GM12865 (cell line): ENCODE measurements around the gene DIPK1B.

Experiments used
- DNase-seq: peaks from one replicate; pipeline ENCODE4 v3.0.0; 2010; ENCODE audit warnings: low read depth
- H3K4me3 ChIP-seq: 2 replicates; pipeline ENCODE4 v1.5.1; 2011; ENCODE audit warnings: mild to moderate bottlenecking, low read depth, low read length, control low read depth
- CTCF ChIP-seq: IDR thresholded peaks from 2 replicates; pipeline ENCODE4 v1.5.1; 2011; ENCODE audit warnings: low read length, control low read depth, low read depth, inconsistent platforms; ENCODE audit not compliant: insufficient read depth; ENCODE audit errors: missing control alignments

DIPK1B gene

GRCh38 chr9:136765041-136765440 is 52.7 kb downstream of the DIPK1B start:
- no peak for DNase-seq
- no peak overlapping the region for H3K4me3 ChIP-seq
- TF ChIP-seq CTCF: no peak

GRCh38 chr9:136765745-136766409 is 53.5 kb downstream of the DIPK1B start:
- peak overlapping the region; percentile 40 for H3K4me3 ChIP-seq
- DNase-seq: peak; percentile 85

GRCh38 chr9:136766410-136767120 is 54.2 kb downstream of the DIPK1B start:
- H3K4me3 ChIP-seq: 0 out of 2 replicates have a peak overlapping the region, but pooled peaks have one; percentile 40
- DNase-seq: peak; percentile 82

GRCh38 chr9:136769710-136770191 is 57.4 kb downstream of the DIPK1B start:
- no peak overlapping the region for H3K4me3 ChIP-seq

GRCh38 chr9:136771907-136772415 is 59.6 kb downstream of the DIPK1B start:
- DNase-seq: no peak
- TF ChIP-seq CTCF: no peak
- no peak overlapping the region for H3K4me3 ChIP-seq

More at GRCh38 chr9:136769710-136770191, 57.4 kb downstream of the DIPK1B start:
- peak; percentile 44 for DNase-seq
- peak; percentile 63 for TF ChIP-seq CTCF

GRCh38 chr9:136773386-136774044 is 61.1 kb downstream of the DIPK1B start:
- H3K4me3 ChIP-seq: no peak overlapping the region
- no peak for TF ChIP-seq CTCF
- peak; percentile 61 for DNase-seq
